Ishikawa (cell line): ENCODE measurements around the gene LRRC36.

Source experiments
- CEBPB ChIP-seq: IDR thresholded peaks from 2 replicates; pipeline ENCODE4 v1.6.1; 2012
- CREB1 ChIP-seq: IDR thresholded peaks from 2 replicates; pipeline ENCODE4 v1.6.1; 2012; ENCODE audit warnings: low read depth
- EGR1 ChIP-seq: IDR thresholded peaks from 2 replicates; pipeline ENCODE4 v1.6.1; 2012
- EP300 ChIP-seq: IDR thresholded peaks from 2 replicates; pipeline ENCODE4 v1.6.1; 2012; ENCODE audit warnings: borderline replicate concordance
- FOXM1 ChIP-seq: IDR thresholded peaks from 2 replicates; pipeline ENCODE4 v1.6.1; 2012; ENCODE audit warnings: low read depth, borderline replicate concordance
- NFIC ChIP-seq: IDR thresholded peaks from 2 replicates; pipeline ENCODE4 v1.6.1; 2012
- RAD21 ChIP-seq: IDR thresholded peaks from 2 replicates; pipeline ENCODE4 v1.6.1; 2012; ENCODE audit warnings: low read depth
- TAF1 ChIP-seq: IDR thresholded peaks from 2 replicates; pipeline ENCODE4 v1.6.1; 2012; ENCODE audit warnings: low read depth, mild to moderate bottlenecking
- TCF12 ChIP-seq: IDR thresholded peaks from 2 replicates; pipeline ENCODE4 v1.6.1; 2012; ENCODE audit warnings: low read depth
- TEAD4 ChIP-seq: IDR thresholded peaks from 2 replicates; pipeline ENCODE4 v1.6.1; 2012
- YY1 ChIP-seq: IDR thresholded peaks from 2 replicates; pipeline ENCODE4 v1.6.1; 2012; ENCODE audit warnings: low read depth
- ZBTB7A ChIP-seq: IDR thresholded peaks from 2 replicates; pipeline ENCODE4 v1.6.1; 2012; ENCODE audit warnings: low read depth
- TF ChIP-seq, protein P1 (sequence below): IDR thresholded peaks from 2 replicates; pipeline ENCODE4 v1.6.1; 2012; ENCODE audit warnings: low read depth, mild to moderate bottlenecking
- TF ChIP-seq, protein P2 (sequence below): IDR thresholded peaks from 2 replicates; pipeline ENCODE4 v1.6.1; 2012
- TF ChIP-seq, protein P3 (sequence below): IDR thresholded peaks from 2 replicates; pipeline ENCODE4 v1.6.1; 2012

The LRRC36 gene

DNA sequence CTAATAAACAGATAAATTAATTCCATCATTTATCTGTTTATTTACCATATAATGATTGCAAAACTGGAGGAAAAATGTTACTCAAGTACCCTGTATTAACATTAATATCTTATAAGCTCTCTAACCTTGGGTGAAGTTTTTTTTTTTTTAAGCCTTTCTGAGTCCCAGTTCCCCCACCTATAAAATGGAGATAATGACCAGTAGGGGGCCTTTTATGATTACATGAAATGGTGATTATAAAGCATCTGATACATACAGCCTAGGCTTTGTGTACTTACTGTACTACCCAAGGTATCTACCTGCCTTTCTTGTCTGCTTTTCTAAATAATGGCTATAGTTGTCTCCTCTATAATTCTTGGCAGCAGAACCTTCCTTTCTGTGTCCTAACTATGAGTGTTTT lies 22.6 kb downstream of the LRRC36 start:
- peak; percentile 33 for TF ChIP-seq RAD21
- no peak for TF ChIP-seq TEAD4

DNA sequence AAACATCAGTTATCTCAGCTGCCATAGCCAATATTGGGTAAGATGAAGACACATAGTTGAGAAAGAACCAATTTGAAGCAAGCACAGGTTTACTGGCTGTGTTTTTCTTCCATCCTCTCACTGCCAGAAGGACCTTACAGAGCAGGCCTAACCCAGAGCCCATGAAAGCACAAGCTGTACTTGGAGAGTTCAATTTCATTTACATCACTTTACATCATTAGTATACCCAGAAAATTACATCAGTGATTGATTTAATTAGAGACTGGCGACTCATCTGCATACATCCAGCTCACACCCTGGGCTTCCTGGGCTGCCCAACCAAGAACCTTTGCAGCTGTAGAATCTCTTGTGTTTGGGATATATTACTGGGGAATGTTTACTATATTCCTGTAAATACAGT lies 23.7 kb downstream of the LRRC36 start:
- TF ChIP-seq TAF1, result no peak
- TF ChIP-seq CEBPB, result no peak
- TF ChIP-seq NFIC, result no peak
- TF ChIP-seq RAD21, result no peak
- TF ChIP-seq FOXM1, result no peak
- no peak for TF ChIP-seq CREB1
- TF ChIP-seq, protein P1, sequence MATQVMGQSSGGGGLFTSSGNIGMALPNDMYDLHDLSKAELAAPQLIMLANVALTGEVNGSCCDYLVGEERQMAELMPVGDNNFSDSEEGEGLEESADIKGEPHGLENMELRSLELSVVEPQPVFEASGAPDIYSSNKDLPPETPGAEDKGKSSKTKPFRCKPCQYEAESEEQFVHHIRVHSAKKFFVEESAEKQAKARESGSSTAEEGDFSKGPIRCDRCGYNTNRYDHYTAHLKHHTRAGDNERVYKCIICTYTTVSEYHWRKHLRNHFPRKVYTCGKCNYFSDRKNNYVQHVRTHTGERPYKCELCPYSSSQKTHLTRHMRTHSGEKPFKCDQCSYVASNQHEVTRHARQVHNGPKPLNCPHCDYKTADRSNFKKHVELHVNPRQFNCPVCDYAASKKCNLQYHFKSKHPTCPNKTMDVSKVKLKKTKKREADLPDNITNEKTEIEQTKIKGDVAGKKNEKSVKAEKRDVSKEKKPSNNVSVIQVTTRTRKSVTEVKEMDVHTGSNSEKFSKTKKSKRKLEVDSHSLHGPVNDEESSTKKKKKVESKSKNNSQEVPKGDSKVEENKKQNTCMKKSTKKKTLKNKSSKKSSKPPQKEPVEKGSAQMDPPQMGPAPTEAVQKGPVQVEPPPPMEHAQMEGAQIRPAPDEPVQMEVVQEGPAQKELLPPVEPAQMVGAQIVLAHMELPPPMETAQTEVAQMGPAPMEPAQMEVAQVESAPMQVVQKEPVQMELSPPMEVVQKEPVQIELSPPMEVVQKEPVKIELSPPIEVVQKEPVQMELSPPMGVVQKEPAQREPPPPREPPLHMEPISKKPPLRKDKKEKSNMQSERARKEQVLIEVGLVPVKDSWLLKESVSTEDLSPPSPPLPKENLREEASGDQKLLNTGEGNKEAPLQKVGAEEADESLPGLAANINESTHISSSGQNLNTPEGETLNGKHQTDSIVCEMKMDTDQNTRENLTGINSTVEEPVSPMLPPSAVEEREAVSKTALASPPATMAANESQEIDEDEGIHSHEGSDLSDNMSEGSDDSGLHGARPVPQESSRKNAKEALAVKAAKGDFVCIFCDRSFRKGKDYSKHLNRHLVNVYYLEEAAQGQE, result no peak

DNA sequence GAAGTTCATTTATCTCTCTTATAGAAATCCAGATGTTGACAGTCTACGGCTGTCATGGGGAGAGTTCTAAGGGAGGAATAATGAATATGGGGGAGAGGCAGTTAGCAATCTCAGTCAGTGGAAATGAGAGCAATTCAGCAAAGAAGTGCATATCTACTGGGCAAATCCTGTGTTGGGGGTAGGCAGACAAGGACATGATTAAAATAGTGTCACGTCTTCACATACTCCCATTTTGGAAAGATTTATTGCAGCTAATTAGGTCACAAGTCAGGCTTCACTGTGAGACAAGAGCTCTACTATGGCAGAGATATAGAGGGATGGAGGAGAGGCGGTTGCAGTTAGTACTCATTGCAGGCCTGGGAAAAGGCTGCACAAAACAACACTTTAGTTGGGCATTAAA lies 29.8 kb downstream of the LRRC36 start:
- TF ChIP-seq CEBPB, result no peak
- TF ChIP-seq, protein P2, sequence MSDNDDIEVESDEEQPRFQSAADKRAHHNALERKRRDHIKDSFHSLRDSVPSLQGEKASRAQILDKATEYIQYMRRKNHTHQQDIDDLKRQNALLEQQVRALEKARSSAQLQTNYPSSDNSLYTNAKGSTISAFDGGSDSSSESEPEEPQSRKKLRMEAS, result no peak
- TF ChIP-seq FOXM1, result no peak
- no peak for TF ChIP-seq TAF1
- TF ChIP-seq, protein P3, sequence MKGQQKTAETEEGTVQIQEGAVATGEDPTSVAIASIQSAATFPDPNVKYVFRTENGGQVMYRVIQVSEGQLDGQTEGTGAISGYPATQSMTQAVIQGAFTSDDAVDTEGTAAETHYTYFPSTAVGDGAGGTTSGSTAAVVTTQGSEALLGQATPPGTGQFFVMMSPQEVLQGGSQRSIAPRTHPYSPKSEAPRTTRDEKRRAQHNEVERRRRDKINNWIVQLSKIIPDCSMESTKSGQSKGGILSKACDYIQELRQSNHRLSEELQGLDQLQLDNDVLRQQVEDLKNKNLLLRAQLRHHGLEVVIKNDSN, result no peak

DNA sequence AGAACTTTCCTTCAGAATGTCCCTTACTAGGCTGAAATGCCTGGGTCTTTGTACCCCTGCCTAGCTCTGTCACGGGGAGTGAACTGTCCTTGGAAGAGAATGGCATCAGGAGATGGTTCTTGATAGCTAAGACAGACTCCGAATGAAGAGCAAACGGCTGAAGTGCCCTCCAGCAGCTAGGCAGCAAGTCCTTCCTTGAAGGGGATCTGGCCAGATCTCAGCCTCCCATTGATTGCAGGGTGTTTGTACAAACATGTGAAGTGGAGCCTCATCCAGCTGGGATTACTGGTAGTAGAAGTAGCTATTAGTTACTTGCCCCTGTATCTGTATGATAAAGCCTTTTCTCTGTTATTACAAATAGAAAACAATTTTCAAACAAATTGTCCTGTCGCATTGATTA lies 30.9 kb downstream of the LRRC36 start:
- no peak for TF ChIP-seq ZBTB7A
- no peak for TF ChIP-seq EP300
- TF ChIP-seq CREB1, result no peak
- TF ChIP-seq, protein P3, result no peak

DNA sequence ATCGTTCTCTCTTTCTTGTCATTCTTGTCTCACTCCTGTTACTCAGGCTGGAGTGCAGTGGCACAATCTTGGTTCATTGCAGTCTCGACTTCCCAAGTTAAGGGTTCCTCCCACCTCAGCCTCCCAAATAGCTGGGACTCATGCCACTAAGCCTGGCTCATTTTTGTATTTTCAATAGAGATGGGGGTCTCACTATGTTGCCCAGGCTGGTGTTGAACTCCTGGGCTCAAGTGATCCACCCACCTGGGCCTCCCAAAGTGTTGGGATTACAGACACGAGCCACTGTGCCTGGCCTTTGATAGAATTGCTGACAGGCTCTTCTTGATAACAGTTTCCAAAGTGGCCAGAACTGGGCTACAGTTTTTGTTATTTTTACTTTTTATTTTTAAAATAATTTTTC lies 34.4 kb downstream of the LRRC36 start:
- TF ChIP-seq, protein P1, result no peak
- no peak for TF ChIP-seq NFIC
- TF ChIP-seq, protein P3, result no peak
- TF ChIP-seq CREB1, result no peak
- TF ChIP-seq YY1, result no peak
- no peak for TF ChIP-seq TAF1
- no peak for TF ChIP-seq EP300
- no peak for TF ChIP-seq TEAD4
- TF ChIP-seq, protein P2, result no peak
- no peak for TF ChIP-seq ZBTB7A
- TF ChIP-seq EGR1, result no peak
- no peak for TF ChIP-seq FOXM1
- TF ChIP-seq CEBPB, result no peak
- TF ChIP-seq TCF12, result no peak
- no peak for TF ChIP-seq RAD21

DNA sequence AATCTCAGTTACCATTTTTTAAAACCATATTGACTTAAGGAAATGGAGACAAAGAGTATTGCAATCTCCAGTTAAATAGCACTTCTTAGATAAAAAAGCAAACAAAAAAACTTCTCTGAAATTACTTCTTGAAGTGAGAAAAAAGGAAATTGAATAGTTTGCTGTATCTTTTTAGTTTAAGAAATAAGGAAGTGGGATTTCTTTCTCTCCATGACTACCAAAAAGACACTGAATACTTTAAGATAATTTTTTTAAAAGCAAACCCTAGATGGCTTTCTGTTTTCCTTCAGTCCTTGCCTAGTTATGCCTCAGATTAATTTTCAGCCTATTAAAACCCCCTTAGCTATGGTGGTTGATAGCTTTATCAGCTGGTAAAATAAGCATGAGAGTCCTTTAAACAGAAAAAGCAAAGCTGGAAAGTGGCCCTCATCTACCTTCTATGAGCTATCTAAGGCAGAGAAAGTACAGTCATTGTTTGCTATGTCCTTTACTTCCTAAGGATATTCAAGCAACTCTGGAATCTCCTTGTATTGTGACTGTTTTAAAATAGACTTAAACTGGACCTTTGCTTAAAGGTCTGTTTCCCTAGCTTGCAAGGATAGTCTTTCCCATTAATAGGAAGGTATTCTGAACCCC lies 38.1 kb downstream of the LRRC36 start:
- no peak for TF ChIP-seq TCF12
- TF ChIP-seq CEBPB, result no peak
- no peak for TF ChIP-seq NFIC
- no peak for TF ChIP-seq RAD21
- no peak for TF ChIP-seq EP300
- TF ChIP-seq TEAD4, result no peak
- TF ChIP-seq EGR1, result no peak
- no peak for TF ChIP-seq YY1
- no peak for TF ChIP-seq ZBTB7A
- TF ChIP-seq, protein P2, result no peak
- TF ChIP-seq TAF1, result no peak
- no peak for TF ChIP-seq FOXM1
- TF ChIP-seq, protein P1, result no peak
